Measurements from ENCODE around the gene APOL1. TPM values are rescaled to one million over a fixed set of nuclear protein-coding genes. Genes with fewer than 3 reads are reported as not detected.

The APOL1 gene
- total and polyA plus RNA-seq, 2 of the 13 experiments (the other 11 are each of a cell fraction or from before 2014, with no cell fraction given): 20.3 to 75.0 TPM

DNA sequence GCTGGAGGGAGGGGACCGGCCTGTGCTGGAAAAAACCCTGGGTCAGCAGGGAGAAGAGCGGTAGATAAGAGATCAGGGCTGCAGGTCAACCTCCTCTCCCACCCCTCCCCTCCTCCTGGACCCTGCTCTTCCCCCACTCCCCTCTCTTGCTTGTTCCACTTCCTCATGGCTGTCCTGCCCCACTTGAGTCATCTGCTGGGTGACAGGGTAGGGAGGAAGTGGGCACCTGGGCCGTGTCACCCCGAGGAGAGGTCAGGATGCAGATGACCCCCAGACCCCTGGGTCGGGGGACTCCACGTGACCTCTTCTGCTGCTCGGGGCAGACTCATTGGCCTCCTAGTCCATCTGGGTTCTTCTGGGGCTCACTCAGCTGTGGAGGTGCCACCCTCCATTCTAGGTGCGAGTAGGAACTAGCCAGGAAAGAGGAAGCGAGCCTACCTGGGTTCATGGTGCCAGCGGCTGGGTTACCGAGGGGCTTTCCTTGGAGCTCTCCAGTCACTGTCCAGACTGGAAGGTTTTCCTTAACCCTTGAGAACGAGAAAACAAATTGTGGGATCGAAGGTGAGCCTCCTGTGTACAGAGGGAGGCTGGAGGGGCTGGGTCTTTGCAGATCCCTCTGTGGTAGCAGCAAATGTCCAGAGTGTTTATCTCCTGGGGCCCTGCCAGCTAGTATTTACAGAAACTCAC is 20.1 kb upstream of the APOL1 start (continued):
- TF ChIP-seq ARID5B (CRISPR knock-in tag; IDR thresholded peaks at IDR 0.05) (0 out of 2 replicates have a peak, but pooled peaks have one; percentile 8), FOXP1 (IDR thresholded peaks at IDR 0.05) (no peak), FOXP1 (CRISPR knock-in tag; IDR thresholded peaks at IDR 0.05) (peak; percentile 46; the same call in 1 of the 2 replicates), PAX8 (CRISPR knock-in tag; IDR thresholded peaks at IDR 0.05; ENCODE audit: borderline replicate concordance) (no peak), ZSCAN25 (CRISPR knock-in tag; IDR thresholded peaks at IDR 0.05) (peak; percentile 94), POGZ (CRISPR knock-in tag; IDR thresholded peaks at IDR 0.05) (0 out of 2 replicates have a peak, but pooled peaks have one; percentile 33), STAT5B (CRISPR knock-in tag; IDR thresholded peaks at IDR 0.05) (no peak), UBTF (CRISPR knock-in tag; IDR thresholded peaks at IDR 0.05) (peak; percentile 21; the same call in 1 of the 2 replicates), ERF (CRISPR knock-in tag; IDR thresholded peaks at IDR 0.05) (0 out of 2 replicates have a peak, but pooled peaks have one; percentile 27), ZBTB10 (CRISPR knock-in tag; IDR thresholded peaks at IDR 0.05; ENCODE audit: borderline replicate concordance) (no peak), ZC3H13 (CRISPR knock-in tag; IDR thresholded peaks at IDR 0.05) (0 out of 2 replicates have a peak, but pooled peaks have one; percentile 6), ZNF816 (CRISPR knock-in tag; IDR thresholded peaks at IDR 0.05; ENCODE audit: borderline replicate concordance) (no peak), SIX4 (CRISPR knock-in tag; IDR thresholded peaks at IDR 0.05) (no peak), ZNF652 (CRISPR knock-in tag; IDR thresholded peaks at IDR 0.05; ENCODE audit: borderline replicate concordance, low read depth) (peak; percentile 63; the same call in 1 of the 2 replicates)
- TF ChIP-seq, protein P1, sequence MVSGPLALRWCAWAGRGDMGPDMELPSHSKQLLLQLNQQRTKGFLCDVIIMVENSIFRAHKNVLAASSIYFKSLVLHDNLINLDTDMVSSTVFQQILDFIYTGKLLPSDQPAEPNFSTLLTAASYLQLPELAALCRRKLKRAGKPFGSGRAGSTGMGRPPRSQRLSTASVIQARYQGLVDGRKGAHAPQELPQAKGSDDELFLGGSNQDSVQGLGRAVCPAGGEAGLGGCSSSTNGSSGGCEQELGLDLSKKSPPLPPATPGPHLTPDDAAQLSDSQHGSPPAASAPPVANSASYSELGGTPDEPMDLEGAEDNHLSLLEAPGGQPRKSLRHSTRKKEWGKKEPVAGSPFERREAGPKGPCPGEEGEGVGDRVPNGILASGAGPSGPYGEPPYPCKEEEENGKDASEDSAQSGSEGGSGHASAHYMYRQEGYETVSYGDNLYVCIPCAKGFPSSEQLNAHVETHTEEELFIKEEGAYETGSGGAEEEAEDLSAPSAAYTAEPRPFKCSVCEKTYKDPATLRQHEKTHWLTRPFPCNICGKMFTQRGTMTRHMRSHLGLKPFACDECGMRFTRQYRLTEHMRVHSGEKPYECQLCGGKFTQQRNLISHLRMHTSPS (CRISPR knock-in tag; IDR thresholded peaks at IDR 0.05; ENCODE audit: low read depth): peak; percentile 40; the same call in 1 of the 2 replicates
- TF ChIP-seq, protein P2, sequence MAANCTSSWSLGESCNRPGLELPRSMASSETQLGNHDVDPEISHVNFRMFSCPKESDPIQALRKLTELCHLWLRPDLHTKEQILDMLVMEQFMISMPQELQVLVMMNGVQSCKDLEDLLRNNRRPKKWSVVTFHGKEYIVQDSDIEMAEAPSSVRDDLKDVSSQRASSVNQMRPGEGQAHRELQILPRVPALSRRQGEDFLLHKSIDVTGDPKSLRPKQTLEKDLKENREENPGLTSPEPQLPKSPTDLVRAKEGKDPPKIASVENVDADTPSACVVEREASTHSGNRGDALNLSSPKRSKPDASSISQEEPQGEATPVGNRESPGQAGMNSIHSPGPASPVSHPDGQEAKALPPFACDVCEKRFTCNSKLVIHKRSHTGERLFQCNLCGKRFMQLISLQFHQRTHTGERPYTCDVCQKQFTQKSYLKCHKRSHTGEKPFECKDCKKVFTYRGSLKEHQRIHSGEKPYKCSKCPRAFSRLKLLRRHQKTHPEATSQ (CRISPR knock-in tag; IDR thresholded peaks at IDR 0.05; ENCODE audit: borderline replicate concordance): no peak
